Keratinocyte (primary cell): ENCODE data around the gene EFCAB13. TPM values are rescaled to one million over a fixed set of nuclear protein-coding genes. Genes with fewer than 3 reads are reported as not detected.

Experiments
- DNase-seq: peaks from one replicate; pipeline ENCODE4 v3.0.0-alpha.2; 2011; ENCODE audit warnings: low read depth, missing footprints, low spot score
- FAIRE-seq: peaks from 2 replicates; lab custom pipeline; 2011; peaks lifted over from hg19 to GRCh38; lab: Jason Lieb, UNC
- H2AFZ ChIP-seq: 2 replicates; pipeline ENCODE4 v1.6.0; 2012; ENCODE audit warnings: low read length, control low read depth, inconsistent platforms; ENCODE audit not compliant: control insufficient read depth
- H3K27ac ChIP-seq: 2 replicates; pipeline ENCODE4 v1.5.1; 2011; ENCODE audit warnings: low read length; ENCODE audit not compliant: control insufficient read depth, insufficient read depth
- H3K27me3 ChIP-seq: 3 replicates; pipeline ENCODE4 v1.6.0; 2011; ENCODE audit warnings: low read length; ENCODE audit not compliant: control insufficient read depth, insufficient read depth; ENCODE audit errors: extremely low read depth
- H3K36me3 ChIP-seq, 2 experiments: 2 replicates in 1 of 2; 3 replicates in 1 of 2; pipeline ENCODE4 v1.5.1; 2011; ENCODE audit warnings: low read length in 2 of 2, mild to moderate bottlenecking in 1 of 2; ENCODE audit not compliant: control insufficient read depth in 2 of 2, insufficient read depth in 2 of 2; ENCODE audit errors: extremely low read depth in 1 of 2
- H3K4me1 ChIP-seq: 3 replicates; pipeline ENCODE4 v1.5.1; 2011; ENCODE audit warnings: low read length; ENCODE audit not compliant: control insufficient read depth, insufficient read depth; ENCODE audit errors: extremely low read depth
- H3K4me2 ChIP-seq: 3 replicates; pipeline ENCODE4 v1.6.0; 2011; ENCODE audit warnings: low read depth, low read length; ENCODE audit not compliant: control insufficient read depth, insufficient read depth; ENCODE audit errors: extremely low read depth
- H3K4me3 ChIP-seq, 3 experiments: fragments of 200-600 bp in 1 of 3; sonication (generic) in 1 of 3; 2 replicates in 2 of 3; 3 replicates in 1 of 3; pipeline ENCODE4 v1.5.1; 2011 to 2016; ENCODE audit warnings: low read length in 3 of 3, mild to moderate bottlenecking in 3 of 3, control low read depth in 2 of 3, inconsistent platforms in 1 of 3, low read depth in 1 of 3, mixed read lengths in 1 of 3, mixed run types in 1 of 3, moderate library complexity in 1 of 3; ENCODE audit not compliant: control insufficient read depth in 2 of 3, insufficient read depth in 2 of 3; ENCODE audit errors: extremely low read depth in 1 of 3
- H3K79me2 ChIP-seq: 2 replicates; pipeline ENCODE4 v1.6.0; 2012; ENCODE audit warnings: low read length; ENCODE audit not compliant: control insufficient read depth, insufficient read depth
- H3K9ac ChIP-seq: 3 replicates; pipeline ENCODE4 v1.6.0; 2011; ENCODE audit warnings: low read length; ENCODE audit not compliant: control insufficient read depth, insufficient read depth; ENCODE audit errors: extremely low read depth
- H3K9me1 ChIP-seq: 3 replicates; pipeline ENCODE4 v1.6.0; 2011; ENCODE audit warnings: low read length; ENCODE audit not compliant: control insufficient read depth, insufficient read depth; ENCODE audit errors: extremely low read depth
- H3K9me3 ChIP-seq: 2 replicates; pipeline ENCODE4 v1.5.1; 2012; ENCODE audit warnings: low read depth, low read length; ENCODE audit not compliant: control insufficient read depth
- H4K20me1 ChIP-seq: 3 replicates; pipeline ENCODE4 v1.6.0; 2011; ENCODE audit warnings: low read length; ENCODE audit not compliant: control insufficient read depth, insufficient read depth; ENCODE audit errors: extremely low read depth
- CTCF ChIP-seq, 3 experiments: IDR thresholded peaks in 1 of 3; conservative IDR thresholded peaks in 1 of 3; optimal IDR thresholded peaks in 1 of 3; 2 replicates in 2 of 3; 3 replicates in 1 of 3; pipeline versions ENCODE3 to v1.5.1; 2011; ENCODE audit warnings: low read length in 3 of 3, mild to moderate bottlenecking in 3 of 3, moderate library complexity in 2 of 3, control low read depth in 1 of 3, inconsistent platforms in 1 of 3; ENCODE audit not compliant: insufficient read depth in 2 of 3; ENCODE audit errors: extremely low read depth in 1 of 3
- EZH2 ChIP-seq: IDR thresholded peaks from one replicate; pipeline ENCODE4 v1.6.1; 2012; ENCODE audit warnings: inconsistent platforms, mild to moderate bottlenecking, low read length, moderate library complexity
- dilution Hi-C: fragments of 300-500 bp; cut with MboI; formaldehyde crosslinking; loops from one replicate; pipeline ENCODE4 v1.7.0; 2020; ENCODE audit warnings: low sequenced_read_pairs; ENCODE audit not compliant: extremely low pct_ligation_motif_present
- polyA plus RNA-seq, 5 experiments: library from polyadenylated mRNA; depleted of rRNA in 3 of 5; stranded (reverse) in 3 of 5; stranded (forward) in 1 of 5; unstranded in 1 of 5; fragments of >200 nt; gene quantifications; 1 replicate in 1 of 5; 2 replicates in 3 of 5; 3 replicates in 1 of 5; pipeline versions ENCODE4 v1.2.1 to v1.2.3, GENCODE V29; 2011 to 2012; ENCODE audit warnings: missing spikeins in 2 of 5, low read depth in 1 of 5, low replicate concordance in 1 of 5

The EFCAB13 gene
- polyA plus RNA-seq, 1 donor (not counting 4 experiments of a cell fraction or from before 2014, with no cell fraction given): 0.63 TPM

- H3K36me3 ChIP-seq: no peaks in the 10 kb centered on the region
- no peak overlapping the region for H3K4me2 ChIP-seq
- H4K20me1 ChIP-seq: no peaks in the 10 kb centered on the region
- H3K9me1 ChIP-seq: no peaks in the 10 kb centered on the region
- TF ChIP-seq EZH2: no peak
- no peak for TF ChIP-seq CTCF (optimal IDR thresholded peaks at IDR 0.05 in 1 of 3, IDR thresholded peaks at IDR 0.05 in 1 of 3, conservative IDR thresholded peaks at IDR 0.05 in 1 of 3; ENCODE audit: extremely low read depth in 1 of 3, insufficient read depth in 2 of 3, low read length in 3 of 3)
- H3K9ac ChIP-seq: no peak overlapping the region
- H3K79me2 ChIP-seq: no peaks in the 10 kb centered on the region
- peaks cover 9% of the 10 kb centered on the region for H3K9me3 ChIP-seq
- dilution Hi-C loops: no loop called here
- no peak overlapping the region for H3K27ac ChIP-seq
- peaks cover 12% of the 10 kb centered on the region for H3K4me1 ChIP-seq
- H3K27me3 ChIP-seq: peaks cover 30% of the 10 kb centered on the region
- no peak overlapping the region for H2AFZ ChIP-seq
- FAIRE-seq: no peak
- DNase-seq: no peak
- H3K4me3 ChIP-seq: no peak overlapping the region
These were observed 22.6 kb upstream of the EFCAB13 start for GRCh38 chr17:47301161-47301560.

- Histone ChIP-seq H3K27ac (no peak overlapping the region), H2AFZ (no peak overlapping the region), H3K9ac (no peak overlapping the region), H3K4me1 (peaks cover 16% of the 10 kb centered on the region), H3K4me3 (no peak overlapping the region), H3K9me3 (peaks cover 9% of the 10 kb centered on the region), H3K4me2 (no peak overlapping the region), H4K20me1 (no peaks in the 10 kb centered on the region), H3K9me1 (no peaks in the 10 kb centered on the region), H3K27me3 (peaks cover 30% of the 10 kb centered on the region), H3K79me2 (no peaks in the 10 kb centered on the region), H3K36me3 (no peaks in the 10 kb centered on the region)
- no peak for FAIRE-seq
- TF ChIP-seq EZH2 (no peak), CTCF (optimal IDR thresholded peaks at IDR 0.05 in 1 of 3, IDR thresholded peaks at IDR 0.05 in 1 of 3, conservative IDR thresholded peaks at IDR 0.05 in 1 of 3; ENCODE audit: extremely low read depth in 1 of 3, insufficient read depth in 2 of 3, low read length in 3 of 3) (no peak)
- no peak for DNase-seq
- dilution Hi-C loops: no loop called here
These were observed 21.9 kb upstream of the EFCAB13 start for GRCh38 chr17:47301831-47302230.
